DND-41 (cell line): Measurements from ENCODE around the gene SDR39U1.

ENCODE experiments used
- ATAC-seq: fragments of 200-7000 bp; cut with Tn5 transposase; 3 replicates; pipeline ENCODE4 v1.9.1; 2021; ENCODE audit warnings: low read depth; ENCODE audit not compliant: insufficient read depth
- DNase-seq: peaks from one replicate; pipeline ENCODE4 v3.0.0-alpha.2; 2020
- H2AFZ ChIP-seq: 2 replicates; pipeline ENCODE4 v1.6.0; 2012; ENCODE audit warnings: low read depth, low read length
- H3K27ac ChIP-seq: 2 replicates; pipeline ENCODE4 v1.5.1; 2012; ENCODE audit warnings: low read length, inconsistent platforms
- H3K27me3 ChIP-seq: fragments of 200-600 bp; sonication (generic); 2 replicates; pipeline ENCODE4 v1.6.0; 2012; ENCODE audit warnings: low read length, mild to moderate bottlenecking, inconsistent platforms; ENCODE audit not compliant: insufficient read depth, poor library complexity
- H3K36me3 ChIP-seq: 2 replicates; pipeline ENCODE4 v1.5.1; 2012; ENCODE audit warnings: low read length, inconsistent platforms; ENCODE audit not compliant: insufficient read depth
- H3K4me1 ChIP-seq: 2 replicates; pipeline ENCODE4 v1.5.1; 2012; ENCODE audit warnings: mild to moderate bottlenecking, low read length; ENCODE audit not compliant: insufficient read depth
- H3K4me2 ChIP-seq: 2 replicates; pipeline ENCODE4 v1.6.0; 2012; ENCODE audit warnings: mild to moderate bottlenecking, moderate library complexity, low read length, inconsistent platforms; ENCODE audit not compliant: insufficient read depth
- H3K4me3 ChIP-seq, 2 experiments: fragments of 200-600 bp in 1 of 2; shearing (Covaris generic) in 1 of 2; 2 replicates each; pipeline ENCODE4 v1.5.1; 2012 to 2016; ENCODE audit warnings: inconsistent platforms in 2 of 2, low read length in 2 of 2, mild to moderate bottlenecking in 2 of 2, low read depth in 1 of 2, moderate library complexity in 1 of 2
- H3K79me2 ChIP-seq: 2 replicates; pipeline ENCODE4 v1.6.0; 2012; ENCODE audit warnings: low read length, inconsistent platforms; ENCODE audit not compliant: insufficient read depth
- H3K9ac ChIP-seq: 2 replicates; pipeline ENCODE4 v1.6.0; 2012; ENCODE audit warnings: low read depth, mild to moderate bottlenecking, inconsistent platforms, low read length, moderate library complexity
- H3K9me3 ChIP-seq: 2 replicates; pipeline ENCODE4 v1.5.1; 2012; ENCODE audit warnings: low read length, moderate library complexity, mild to moderate bottlenecking, inconsistent platforms; ENCODE audit not compliant: insufficient read depth, severe bottlenecking
- H4K20me1 ChIP-seq: 2 replicates; pipeline ENCODE4 v1.6.0; 2012; ENCODE audit warnings: low read length; ENCODE audit not compliant: insufficient read depth
- CTCF ChIP-seq: IDR thresholded peaks from 2 replicates; pipeline ENCODE4 v1.5.1; 2012; ENCODE audit warnings: borderline replicate concordance, low read length, moderate library complexity, mild to moderate bottlenecking; ENCODE audit not compliant: poor library complexity, severe bottlenecking; ENCODE audit errors: extremely low read depth
- EZH2 ChIP-seq: IDR thresholded peaks from 3 replicates; pipeline ENCODE4 v1.6.1; 2012; ENCODE audit warnings: borderline replicate concordance, low read depth, mild to moderate bottlenecking, moderate library complexity, low read length, inconsistent platforms; ENCODE audit not compliant: severe bottlenecking

Gene SDR39U1

GRCh38 chr14:24411443-24412389, 30.9 kb downstream of the SDR39U1 start:
- Histone ChIP-seq H3K36me3 (no peaks in the 10 kb centered on the region), H4K20me1 (no peaks in the 10 kb centered on the region), H3K4me3 (no peak overlapping the region), H3K4me1 (no peaks in the 10 kb centered on the region), H2AFZ (no peak overlapping the region; the same call in 1 of the 2 replicates), H3K9ac (no peak overlapping the region), H3K27ac (no peak overlapping the region), H3K27me3 (peaks cover 4% of the 10 kb centered on the region), H3K9me3 (no peaks in the 10 kb centered on the region), H3K4me2 (no peak overlapping the region), H3K79me2 (no peaks in the 10 kb centered on the region)
- DNase-seq = peak; percentile 38
- no peak for TF ChIP-seq EZH2
- peak; percentile 67 for TF ChIP-seq CTCF
- ATAC-seq = peak; percentile 72

GRCh38 chr14:24409956-24410355, 32.6 kb downstream of the SDR39U1 start:
- Histone ChIP-seq H3K27me3 (peaks cover 12% of the 10 kb centered on the region), H3K4me2 (no peak overlapping the region), H3K36me3 (no peaks in the 10 kb centered on the region), H2AFZ (no peak overlapping the region), H3K9me3 (no peaks in the 10 kb centered on the region), H3K27ac (no peak overlapping the region), H4K20me1 (no peaks in the 10 kb centered on the region), H3K4me1 (no peaks in the 10 kb centered on the region), H3K4me3 (no peak overlapping the region), H3K79me2 (no peaks in the 10 kb centered on the region), H3K9ac (no peak overlapping the region)
- TF ChIP-seq CTCF (no peak), EZH2 (no peak)
- ATAC-seq (no peak), DNase-seq (no peak)

- Histone ChIP-seq H3K36me3 (no peaks in the 10 kb centered on the region), H3K27ac (no peak overlapping the region), H3K9me3 (no peaks in the 10 kb centered on the region), H3K4me3 (no peak overlapping the region), H4K20me1 (no peaks in the 10 kb centered on the region), H3K4me2 (no peak overlapping the region), H3K27me3 (peaks cover 19% of the 10 kb centered on the region), H3K79me2 (no peaks in the 10 kb centered on the region), H3K9ac (no peak overlapping the region), H2AFZ (no peak overlapping the region), H3K4me1 (no peaks in the 10 kb centered on the region)
- ATAC-seq (no peak), DNase-seq (no peak)
- no peak for TF ChIP-seq EZH2
- no peak for TF ChIP-seq CTCF
These were observed 33.4 kb downstream of the SDR39U1 start for GRCh38 chr14:24409192-24409591.
